K562 (cell line): ENCODE results near the gene U2SURP. TPM values are rescaled to one million over a fixed set of nuclear protein-coding genes. Genes with fewer than 3 reads are reported as not detected.

Source experiments
- CBFB ChIP-seq: sonication (generic); formaldehyde crosslinking; IDR thresholded peaks from 2 replicates; pipeline ENCODE4 v1.4.0; 2020; ENCODE audit warnings: mild to moderate bottlenecking, missing genetic modification reagents
- ELK3 ChIP-seq: fragments of 450-650 bp; formaldehyde crosslinking; IDR thresholded peaks from 2 replicates; pipeline ENCODE4 v1.4.0; 2020; ENCODE audit warnings: mild to moderate bottlenecking
- KHSRP ChIP-seq: fragments of 450-650 bp; IDR thresholded peaks from 2 replicates; pipeline ENCODE4 v1.6.1; 2017
- MBD1 ChIP-seq: fragments of 250-450 bp; sonication (Bioruptor Pico); IDR thresholded peaks from 2 replicates; pipeline ENCODE4 v1.8.0; 2022; ENCODE audit warnings: inconsistent platforms
- MYC ChIP-seq, 2 experiments: fragments of 250-450 bp in 1 of 2; sonication (Bioruptor Pico) in 1 of 2; IDR thresholded peaks; 2 replicates each; pipeline versions ENCODE4 v1.5.1 to v1.6.1; 2012 to 2021; ENCODE audit warnings: low read depth in 2 of 2, borderline replicate concordance in 1 of 2, improper control_type of control experiment in 1 of 2, low read length in 1 of 2, mild to moderate bottlenecking in 1 of 2, moderate library complexity in 1 of 2
- MYNN ChIP-seq, 2 experiments: sonication (generic); formaldehyde crosslinking in 1 of 2; IDR thresholded peaks; 2 replicates each; pipeline versions ENCODE4 v1.5.0 to v1.6.1; 2016 to 2020; ENCODE audit warnings: antibody characterized with exemption in 1 of 2, missing genetic modification reagents in 1 of 2
- NFYB ChIP-seq: IDR thresholded peaks from 2 replicates; pipeline ENCODE4 v1.6.1; 2011; ENCODE audit warnings: mild to moderate bottlenecking, moderate library complexity; ENCODE audit not compliant: insufficient read length; ENCODE audit errors: extremely low read depth
- RBM15 ChIP-seq: fragments of 200-400 bp; formaldehyde crosslinking; IDR thresholded peaks from 2 replicates; pipeline ENCODE4 v1.6.1; 2018; ENCODE audit warnings: mild to moderate bottlenecking, low read length, moderate library complexity; ENCODE audit not compliant: insufficient read depth
- SRSF7 ChIP-seq: fragments of 200-400 bp; formaldehyde crosslinking; optimal IDR thresholded peaks from 2 replicates; pipeline ENCODE3; 2017; ENCODE audit warnings: mild to moderate bottlenecking, low read depth, low read length
- TBP ChIP-seq: optimal IDR thresholded peaks from 2 replicates; pipeline ENCODE3; 2011; ENCODE audit warnings: low read depth, low read length, improper control_type of control experiment
- TEAD1 ChIP-seq, 2 experiments: fragments of 450-650 bp in 1 of 2; sonication (generic) in 1 of 2; formaldehyde crosslinking; IDR thresholded peaks; 2 replicates each; pipeline versions ENCODE4 v1.4.0 to v1.8.0; 2020 to 2022; ENCODE audit warnings: mild to moderate bottlenecking in 2 of 2, missing genetic modification reagents in 1 of 2
- THRAP3 ChIP-seq: fragments of 450-650 bp; IDR thresholded peaks from 2 replicates; pipeline ENCODE4 v1.6.1; 2016; ENCODE audit warnings: mild to moderate bottlenecking, inconsistent platforms, borderline replicate concordance
- TOE1 ChIP-seq, 2 experiments: fragments of 450-650 bp in 1 of 2; sonication (generic) in 1 of 2; formaldehyde crosslinking in 1 of 2; IDR thresholded peaks; 2 replicates each; pipeline versions ENCODE4 v1.7.1 to v1.8.0; 2016 to 2022; ENCODE audit warnings: borderline replicate concordance in 2 of 2, mild to moderate bottlenecking in 2 of 2, antibody characterized with exemption in 1 of 2, inconsistent platforms in 1 of 2, low read depth in 1 of 2, missing genetic modification reagents in 1 of 2, moderate library complexity in 1 of 2
- WHSC1 ChIP-seq: IDR thresholded peaks from one replicate; pipeline ENCODE4 v1.6.1; 2012; ENCODE audit warnings: low read length, control low read depth, inconsistent platforms
- ZKSCAN3 ChIP-seq: fragments of 250-450 bp; sonication (Bioruptor Pico); IDR thresholded peaks from 2 replicates; pipeline ENCODE4 v1.4.0; 2020
- ZNF668 ChIP-seq: fragments of 250-450 bp; sonication (Bioruptor Pico); IDR thresholded peaks from 2 replicates; pipeline ENCODE4 v1.8.0; 2022; ENCODE audit warnings: mild to moderate bottlenecking, inconsistent platforms
- polyA plus RNA-seq, 8 experiments: library from polyadenylated mRNA; depleted of rRNA in 4 of 8; stranded (reverse) in 5 of 8; unstranded in 3 of 8; fragments of >200 nt; fragmentation: Nextera tagmentation in 2 of 8; fragmentation: Illumina TruSeq in 1 of 8; extraction: Ambion mirVana in 2 of 8; extraction: Trizol in 1 of 8; gene quantifications; 2 replicates each; pipeline versions ENCODE4 v1.2.1 to v1.2.3, GENCODE V29; 2011 to 2014; ENCODE audit warnings: inconsistent platforms in 1 of 8, missing spikeins in 1 of 8
- total RNA-seq, 7 experiments: library from RNA; depleted of rRNA in 6 of 7; stranded (reverse); fragments of >200 nt in 6 of 7; fragmentation: Illumina TruSeq in 2 of 7; extraction: Trizol in 2 of 7; gene quantifications; 2 replicates each; pipeline versions ENCODE4 v1.2.1 to v1.2.3, GENCODE V29; 2011 to 2021; ENCODE audit warnings: low replicate concordance in 1 of 7
- TF ChIP-seq, protein P1 (sequence below): IDR thresholded peaks from 2 replicates; pipeline ENCODE4 v1.6.1; 2011; ENCODE audit warnings: borderline replicate concordance, low read depth, mild to moderate bottlenecking, moderate library complexity, low read length; ENCODE audit not compliant: insufficient read depth, poor library complexity, severe bottlenecking
- TF ChIP-seq, protein P2 (sequence below), 2 experiments: fragments of 450-650 bp; conservative IDR thresholded peaks; 2 replicates each; pipeline ENCODE4 v1.6.1; 2017; ENCODE audit warnings: mild to moderate bottlenecking in 2 of 2, moderate library complexity in 2 of 2
- TF ChIP-seq, protein P3 (sequence below): fragments of 250-450 bp; sonication (Bioruptor Pico); IDR thresholded peaks from 2 replicates; pipeline ENCODE4 v1.5.0; 2020; ENCODE audit warnings: mild to moderate bottlenecking

The U2SURP gene
- total and polyA plus RNA-seq, 9 of the 15 experiments (the other 6 are each of a cell fraction or from before 2014, with no cell fraction given), result 128 to 322 (median 191) TPM

- TF ChIP-seq, protein P1, sequence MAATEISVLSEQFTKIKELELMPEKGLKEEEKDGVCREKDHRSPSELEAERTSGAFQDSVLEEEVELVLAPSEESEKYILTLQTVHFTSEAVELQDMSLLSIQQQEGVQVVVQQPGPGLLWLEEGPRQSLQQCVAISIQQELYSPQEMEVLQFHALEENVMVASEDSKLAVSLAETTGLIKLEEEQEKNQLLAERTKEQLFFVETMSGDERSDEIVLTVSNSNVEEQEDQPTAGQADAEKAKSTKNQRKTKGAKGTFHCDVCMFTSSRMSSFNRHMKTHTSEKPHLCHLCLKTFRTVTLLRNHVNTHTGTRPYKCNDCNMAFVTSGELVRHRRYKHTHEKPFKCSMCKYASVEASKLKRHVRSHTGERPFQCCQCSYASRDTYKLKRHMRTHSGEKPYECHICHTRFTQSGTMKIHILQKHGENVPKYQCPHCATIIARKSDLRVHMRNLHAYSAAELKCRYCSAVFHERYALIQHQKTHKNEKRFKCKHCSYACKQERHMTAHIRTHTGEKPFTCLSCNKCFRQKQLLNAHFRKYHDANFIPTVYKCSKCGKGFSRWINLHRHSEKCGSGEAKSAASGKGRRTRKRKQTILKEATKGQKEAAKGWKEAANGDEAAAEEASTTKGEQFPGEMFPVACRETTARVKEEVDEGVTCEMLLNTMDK, result no peak
- TF ChIP-seq, protein P2, sequence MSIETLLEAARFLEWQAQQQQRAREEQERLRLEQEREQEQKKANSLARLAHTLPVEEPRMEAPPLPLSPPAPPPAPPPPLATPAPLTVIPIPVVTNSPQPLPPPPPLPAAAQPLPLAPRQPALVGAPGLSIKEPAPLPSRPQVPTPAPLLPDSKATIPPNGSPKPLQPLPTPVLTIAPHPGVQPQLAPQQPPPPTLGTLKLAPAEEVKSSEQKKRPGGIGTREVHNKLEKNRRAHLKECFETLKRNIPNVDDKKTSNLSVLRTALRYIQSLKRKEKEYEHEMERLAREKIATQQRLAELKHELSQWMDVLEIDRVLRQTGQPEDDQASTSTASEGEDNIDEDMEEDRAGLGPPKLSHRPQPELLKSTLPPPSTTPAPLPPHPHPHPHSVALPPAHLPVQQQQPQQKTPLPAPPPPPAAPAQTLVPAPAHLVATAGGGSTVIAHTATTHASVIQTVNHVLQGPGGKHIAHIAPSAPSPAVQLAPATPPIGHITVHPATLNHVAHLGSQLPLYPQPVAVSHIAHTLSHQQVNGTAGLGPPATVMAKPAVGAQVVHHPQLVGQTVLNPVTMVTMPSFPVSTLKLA (conservative IDR thresholded peaks at IDR 0.05), result no peak
- TF ChIP-seq MYC (IDR thresholded peaks at IDR 0.05; ENCODE audit: low read depth, low read length) (no peak), MYC (CRISPR knock-in tag; IDR thresholded peaks at IDR 0.05; ENCODE audit: borderline replicate concordance, low read depth) (no peak), TBP (no peak), TEAD1 (CRISPR knock-in tag; IDR thresholded peaks at IDR 0.05) (no peak), TOE1 (IDR thresholded peaks at IDR 0.05; ENCODE audit: borderline replicate concordance) (no peak), TOE1 (CRISPR knock-in tag; IDR thresholded peaks at IDR 0.05; ENCODE audit: borderline replicate concordance, low read depth) (no peak), WHSC1 (no peak), NFYB (no peak), ZKSCAN3 (CRISPR knock-in tag) (no peak), RBM15 (no peak), MBD1 (CRISPR knock-in tag) (no peak), MYNN (IDR thresholded peaks at IDR 0.05) (no peak), MYNN (CRISPR knock-in tag; IDR thresholded peaks at IDR 0.05) (no peak), KHSRP (no peak), SRSF7 (no peak), ZNF668 (CRISPR knock-in tag) (no peak), THRAP3 (no peak), ELK3 (CRISPR knock-in tag) (no peak), CBFB (CRISPR knock-in tag) (no peak)
- TF ChIP-seq, protein P3, sequence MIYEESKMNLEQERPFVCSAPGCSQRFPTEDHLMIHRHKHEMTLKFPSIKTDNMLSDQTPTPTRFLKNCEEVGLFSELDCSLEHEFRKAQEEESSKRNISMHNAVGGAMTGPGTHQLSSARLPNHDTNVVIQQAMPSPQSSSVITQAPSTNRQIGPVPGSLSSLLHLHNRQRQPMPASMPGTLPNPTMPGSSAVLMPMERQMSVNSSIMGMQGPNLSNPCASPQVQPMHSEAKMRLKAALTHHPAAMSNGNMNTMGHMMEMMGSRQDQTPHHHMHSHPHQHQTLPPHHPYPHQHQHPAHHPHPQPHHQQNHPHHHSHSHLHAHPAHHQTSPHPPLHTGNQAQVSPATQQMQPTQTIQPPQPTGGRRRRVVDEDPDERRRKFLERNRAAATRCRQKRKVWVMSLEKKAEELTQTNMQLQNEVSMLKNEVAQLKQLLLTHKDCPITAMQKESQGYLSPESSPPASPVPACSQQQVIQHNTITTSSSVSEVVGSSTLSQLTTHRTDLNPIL (CRISPR knock-in tag), result no peak
Observed at GRCh38 chr3:143092191-143092590, 90.8 kb downstream of the U2SURP start (continued).
